ENCODE data around the gene CELF4. TPM values are rescaled to one million over a fixed set of nuclear protein-coding genes. Genes with fewer than 3 reads are reported as not detected.

CELF4 gene
- total RNA-seq, 3 donors from 2014 or later (not counting 1 experiment from before 2014, with no cell fraction given): not detected

- ATAC-seq (no peak), DNase-seq (no peak)
- intact Hi-C loops (cut with micrococcal nuclease): no loop called here
- Mint-ChIP-seq H3K4me3 (no peak overlapping the region), H3K27ac (no peak overlapping the region), H3K27me3 (ENCODE audit: low read depth in 2 of 2) (peaks cover 34 to 38% of the 10 kb centered on the region in 2 donors), H3K9me3 (no peaks in the 10 kb centered on the region), H3K36me3 (no peaks in the 10 kb centered on the region), H3K4me1 (peaks cover 0 to 9% of the 10 kb centered on the region in 2 donors)
- 11% methylated on average over 3 of the region's 3 CpGs for WGBS (ENCODE audit: insufficient coverage)
- Histone ChIP-seq H3K36me3 (ENCODE audit: control insufficient read depth, insufficient read depth, low read length) (no peaks in the 10 kb centered on the region), H3K27me3 (ENCODE audit: control insufficient read depth, insufficient read depth, low read length) (peaks cover 18% of the 10 kb centered on the region), H3K4me3 (ENCODE audit: low read length) (no peak overlapping the region), H3K9me3 (ENCODE audit: control insufficient read depth, insufficient read depth, low read length) (no peaks in the 10 kb centered on the region), H3K4me1 (ENCODE audit: control insufficient read depth, insufficient read depth, low read length) (no peaks in the 10 kb centered on the region), H3K27ac (ENCODE audit: low read length) (no peak overlapping the region)
- TF ChIP-seq, protein P1, sequence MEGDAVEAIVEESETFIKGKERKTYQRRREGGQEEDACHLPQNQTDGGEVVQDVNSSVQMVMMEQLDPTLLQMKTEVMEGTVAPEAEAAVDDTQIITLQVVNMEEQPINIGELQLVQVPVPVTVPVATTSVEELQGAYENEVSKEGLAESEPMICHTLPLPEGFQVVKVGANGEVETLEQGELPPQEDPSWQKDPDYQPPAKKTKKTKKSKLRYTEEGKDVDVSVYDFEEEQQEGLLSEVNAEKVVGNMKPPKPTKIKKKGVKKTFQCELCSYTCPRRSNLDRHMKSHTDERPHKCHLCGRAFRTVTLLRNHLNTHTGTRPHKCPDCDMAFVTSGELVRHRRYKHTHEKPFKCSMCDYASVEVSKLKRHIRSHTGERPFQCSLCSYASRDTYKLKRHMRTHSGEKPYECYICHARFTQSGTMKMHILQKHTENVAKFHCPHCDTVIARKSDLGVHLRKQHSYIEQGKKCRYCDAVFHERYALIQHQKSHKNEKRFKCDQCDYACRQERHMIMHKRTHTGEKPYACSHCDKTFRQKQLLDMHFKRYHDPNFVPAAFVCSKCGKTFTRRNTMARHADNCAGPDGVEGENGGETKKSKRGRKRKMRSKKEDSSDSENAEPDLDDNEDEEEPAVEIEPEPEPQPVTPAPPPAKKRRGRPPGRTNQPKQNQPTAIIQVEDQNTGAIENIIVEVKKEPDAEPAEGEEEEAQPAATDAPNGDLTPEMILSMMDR (IDR thresholded peaks at IDR 0.05): no peak
These were observed 83.6 kb downstream of the CELF4 start for GRCh38 chr18:37482002-37482401.

DNA sequence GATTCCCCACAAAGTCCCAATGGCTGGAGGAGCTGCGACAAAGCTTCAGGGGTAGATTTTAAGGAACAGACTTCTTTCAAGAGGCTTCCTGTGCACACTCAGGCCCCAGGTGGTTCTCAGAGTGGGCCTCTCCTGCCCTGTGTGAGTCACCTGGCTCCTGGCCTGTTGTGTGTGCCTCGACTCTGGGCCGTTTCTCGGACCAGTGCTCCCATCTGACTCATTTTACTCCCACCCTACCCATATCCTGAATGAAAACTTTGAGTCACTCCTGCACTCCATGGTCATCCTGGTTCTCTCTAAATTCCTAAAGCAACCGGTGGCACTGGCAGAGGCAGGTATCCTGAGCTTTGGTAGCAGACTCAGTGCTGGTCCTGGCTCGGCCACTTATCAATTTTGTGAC is 84.1 kb downstream of the CELF4 start:
- 73% methylated on average over 6 of the region's 6 CpGs for WGBS (ENCODE audit: insufficient coverage)
- intact Hi-C loops (cut with micrococcal nuclease): no loop called here
- H3K4me3 Mint-ChIP-seq: no peak overlapping the region
- Histone ChIP-seq H3K9me3 (ENCODE audit: control insufficient read depth, insufficient read depth, low read length) (no peaks in the 10 kb centered on the region), H3K4me3 (ENCODE audit: low read length) (no peak overlapping the region), H3K36me3 (ENCODE audit: control insufficient read depth, insufficient read depth, low read length) (no peaks in the 10 kb centered on the region), H3K4me1 (ENCODE audit: control insufficient read depth, insufficient read depth, low read length) (no peaks in the 10 kb centered on the region), H3K27me3 (ENCODE audit: control insufficient read depth, insufficient read depth, low read length) (peaks cover 13% of the 10 kb centered on the region), H3K27ac (ENCODE audit: low read length) (no peak overlapping the region)
- H3K4me1 Mint-ChIP-seq: peaks cover 0 to 5% of the 10 kb centered on the region in 2 donors
- H3K9me3 Mint-ChIP-seq: no peaks in the 10 kb centered on the region
- TF ChIP-seq, protein P1 (IDR thresholded peaks at IDR 0.05): no peak
- no peak for DNase-seq
- ATAC-seq: no peak
- peaks cover 29 to 32% of the 10 kb centered on the region in 2 donors for H3K27me3 Mint-ChIP-seq (ENCODE audit: low read depth in 2 of 2)
- no peaks in the 10 kb centered on the region for H3K36me3 Mint-ChIP-seq
- H3K27ac Mint-ChIP-seq: no peak overlapping the region

DNA sequence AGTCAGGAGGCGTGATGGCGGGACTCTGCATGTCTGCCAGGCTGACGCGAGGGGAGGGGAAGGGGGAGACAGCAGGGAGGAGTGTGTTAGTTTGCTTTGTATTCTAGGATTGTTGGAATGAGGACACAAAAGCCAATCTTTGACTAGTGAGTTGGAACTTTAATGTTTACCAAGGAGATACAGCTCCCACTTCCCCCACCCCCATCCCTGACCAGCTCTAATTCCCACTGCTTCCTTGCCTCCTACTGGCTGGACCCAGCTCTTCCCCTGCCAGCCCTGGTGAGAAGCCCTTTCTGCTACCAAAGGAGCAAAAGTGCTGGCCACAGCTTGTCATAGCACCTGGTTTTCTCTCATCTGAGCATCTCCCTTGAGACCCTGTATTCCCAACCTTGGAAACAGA is 84.5 kb downstream of the CELF4 start:
- H3K4me1 Mint-ChIP-seq: peaks cover 0 to 5% of the 10 kb centered on the region in 2 donors
- H3K4me3 Mint-ChIP-seq: no peak overlapping the region
- H3K36me3 ChIP-seq (ENCODE audit: control insufficient read depth, insufficient read depth, low read length): no peaks in the 10 kb centered on the region
- H3K27me3 Mint-ChIP-seq (ENCODE audit: low read depth in 2 of 2): peaks cover 25 to 30% of the 10 kb centered on the region in 2 donors
- DNase-seq (no peak), ATAC-seq (no peak)
- H3K4me3 ChIP-seq (ENCODE audit: low read length): no peak overlapping the region
- no peaks in the 10 kb centered on the region for H3K9me3 ChIP-seq (ENCODE audit: control insufficient read depth, insufficient read depth, low read length)
- H3K27ac ChIP-seq (ENCODE audit: low read length): no peak overlapping the region
- no peaks in the 10 kb centered on the region for H3K36me3 Mint-ChIP-seq
- H3K27me3 ChIP-seq (ENCODE audit: control insufficient read depth, insufficient read depth, low read length): peaks cover 10% of the 10 kb centered on the region
- no peaks in the 10 kb centered on the region for H3K4me1 ChIP-seq (ENCODE audit: control insufficient read depth, insufficient read depth, low read length)
- TF ChIP-seq, protein P1 (IDR thresholded peaks at IDR 0.05): no peak
- H3K27ac Mint-ChIP-seq: no peak overlapping the region
- intact Hi-C loops (cut with micrococcal nuclease): no loop called here
- WGBS (ENCODE audit: insufficient coverage): 95% methylated on average over 4 of the region's 4 CpGs
- H3K9me3 Mint-ChIP-seq: no peaks in the 10 kb centered on the region

GRCh38 chr18:37476611-37477295 is 88.8 kb downstream of the CELF4 start:
- no peak for DNase-seq
- H3K9me3 Mint-ChIP-seq: no peaks in the 10 kb centered on the region
- no peaks in the 10 kb centered on the region for H3K27me3 ChIP-seq (ENCODE audit: control insufficient read depth, insufficient read depth, low read length)
- no peak overlapping the region for H3K4me3 Mint-ChIP-seq
- peaks cover 3 to 6% of the 10 kb centered on the region in 2 donors for H3K27me3 Mint-ChIP-seq (ENCODE audit: low read depth in 2 of 2)
- no peaks in the 10 kb centered on the region for H3K9me3 ChIP-seq (ENCODE audit: control insufficient read depth, insufficient read depth, low read length)
- no peaks in the 10 kb centered on the region for H3K4me1 ChIP-seq (ENCODE audit: control insufficient read depth, insufficient read depth, low read length)
- no peaks in the 10 kb centered on the region for H3K36me3 ChIP-seq (ENCODE audit: control insufficient read depth, insufficient read depth, low read length)
- H3K27ac Mint-ChIP-seq: no peak overlapping the region
- no peaks in the 10 kb centered on the region for H3K36me3 Mint-ChIP-seq
- TF ChIP-seq, protein P1 (IDR thresholded peaks at IDR 0.05): no peak
- H3K27ac ChIP-seq (ENCODE audit: low read length): no peak overlapping the region
- WGBS (ENCODE audit: insufficient coverage): 77% methylated on average over 21 of the region's 22 CpGs
- H3K4me3 ChIP-seq (ENCODE audit: low read length): no peak overlapping the region
- no peak for ATAC-seq
- intact Hi-C loops (cut with micrococcal nuclease): no loop called here
- no peaks in the 10 kb centered on the region for H3K4me1 Mint-ChIP-seq
